RWPE2 (cell line): Measurements from ENCODE around the gene LYPD6.
A peak's percentile ranks its signal among the peaks of the same experiment; 100 is the strongest.

Experiments
- ATAC-seq: fragments of 200-7000 bp; cut with Tn5 transposase; 3 replicates; pipeline ENCODE4 v1.9.1; 2021; ENCODE audit warnings: low read depth
- DNase-seq: peaks from one replicate; pipeline ENCODE4 v3.0.0-alpha.2; 2020; ENCODE audit warnings: low spot score
- H3K27ac ChIP-seq: fragments of 450-650 bp; 2 replicates; pipeline ENCODE4 v1.5.1; 2017; ENCODE audit warnings: mild to moderate bottlenecking; ENCODE audit not compliant: poor library complexity, severe bottlenecking
- H3K27me3 ChIP-seq: fragments of 250-450 bp; sonication (Bioruptor Pico); 2 replicates; pipeline ENCODE4 v1.5.1; 2021; ENCODE audit warnings: mild to moderate bottlenecking, moderate library complexity; ENCODE audit not compliant: insufficient read depth, poor library complexity, severe bottlenecking
- H3K36me3 ChIP-seq: fragments of 250-450 bp; sonication (Bioruptor Pico); 2 replicates; pipeline ENCODE4 v1.5.1; 2020; ENCODE audit warnings: low read depth, mild to moderate bottlenecking, moderate library complexity
- H3K4me1 ChIP-seq: fragments of 250-450 bp; sonication (Bioruptor Pico); 2 replicates; pipeline ENCODE4 v1.5.1; 2021; ENCODE audit warnings: mild to moderate bottlenecking, moderate library complexity; ENCODE audit not compliant: insufficient read depth, poor library complexity, severe bottlenecking
- H3K4me3 ChIP-seq: fragments of 250-450 bp; sonication (Bioruptor Pico); 2 replicates; pipeline ENCODE4 v1.5.1; 2021; ENCODE audit warnings: mild to moderate bottlenecking, moderate library complexity; ENCODE audit not compliant: severe bottlenecking
- H3K9me3 ChIP-seq: fragments of 250-450 bp; sonication (Bioruptor Pico); 2 replicates; pipeline ENCODE4 v1.5.1; 2021; ENCODE audit warnings: mild to moderate bottlenecking, moderate library complexity; ENCODE audit not compliant: severe bottlenecking
- CTCF ChIP-seq: fragments of 450-650 bp; IDR thresholded peaks from one replicate; pipeline ENCODE4 v1.5.1; 2017; ENCODE audit warnings: mild to moderate bottlenecking, moderate library complexity; ENCODE audit not compliant: poor library complexity, severe bottlenecking

The LYPD6 gene

GRCh38 chr2:149427387-149427786, 97.0 kb downstream of the LYPD6 start:
- Histone ChIP-seq H3K9me3 (no peaks in the 10 kb centered on the region), H3K36me3 (no peaks in the 10 kb centered on the region), H3K4me1 (peaks cover 11% of the 10 kb centered on the region), H3K27ac (no peak overlapping the region), H3K4me3 (no peak overlapping the region), H3K27me3 (no peaks in the 10 kb centered on the region)
- DNase-seq = no peak
- no peak for TF ChIP-seq CTCF
- no peak for ATAC-seq

GRCh38 chr2:149428783-149429182, 98.4 kb downstream of the LYPD6 start:
- no peak for TF ChIP-seq CTCF
- DNase-seq (no peak), ATAC-seq (no peak)
- H3K27me3 ChIP-seq = no peaks in the 10 kb centered on the region
- no peak overlapping the region for H3K4me3 ChIP-seq
- H3K4me1 ChIP-seq = no peaks in the 10 kb centered on the region
- no peaks in the 10 kb centered on the region for H3K9me3 ChIP-seq
- no peak overlapping the region for H3K27ac ChIP-seq
- H3K36me3 ChIP-seq = no peaks in the 10 kb centered on the region

GRCh38 chr2:149430743-149431736, 100.7 kb downstream of the LYPD6 start:
- Histone ChIP-seq H3K4me1 (no peaks in the 10 kb centered on the region), H3K27ac (no peak overlapping the region), H3K36me3 (no peaks in the 10 kb centered on the region), H3K9me3 (no peaks in the 10 kb centered on the region), H3K27me3 (no peaks in the 10 kb centered on the region), H3K4me3 (no peak overlapping the region)
- ATAC-seq (peak; percentile 55; the same call in 2 of the 3 replicates), DNase-seq (no peak)
- TF ChIP-seq CTCF = no peak

- H3K9me3 ChIP-seq = no peaks in the 10 kb centered on the region
- H3K27me3 ChIP-seq = no peaks in the 10 kb centered on the region
- ATAC-seq (no peak), DNase-seq (no peak)
- no peak overlapping the region for H3K27ac ChIP-seq
- no peak for TF ChIP-seq CTCF
- H3K36me3 ChIP-seq = no peaks in the 10 kb centered on the region
- no peak overlapping the region for H3K4me3 ChIP-seq
- H3K4me1 ChIP-seq = no peaks in the 10 kb centered on the region
Observed at GRCh38 chr2:149438330-149438960, 108.1 kb downstream of the LYPD6 start.
